Mesendoderm (in vitro differentiated cells): ENCODE measurements around the gene IL2RA.

ENCODE experiments used
- DNase-seq: peaks from one replicate; pipeline ENCODE4 v3.0.0; 2013
- H2AK5ac ChIP-seq: 2 replicates; pipeline ENCODE4 v1.6.1; 2013; ENCODE audit warnings: low read length, inconsistent platforms
- H2BK120ac ChIP-seq: 2 replicates; pipeline ENCODE4 v1.6.1; 2013; ENCODE audit warnings: low read depth, mild to moderate bottlenecking, low read length, moderate library complexity, mixed read lengths
- H2BK15ac ChIP-seq: replicated peaks from 2 replicates; pipeline ENCODE4 v1.6.1; 2013; ENCODE audit warnings: low read depth, mild to moderate bottlenecking, moderate library complexity
- H2BK5ac ChIP-seq: 2 replicates; pipeline ENCODE4 v1.6.1; 2013; ENCODE audit warnings: low read length, inconsistent platforms
- H3K18ac ChIP-seq: 2 replicates; pipeline ENCODE4 v1.6.1; 2013; ENCODE audit warnings: mild to moderate bottlenecking, low read length, mixed read lengths
- H3K23ac ChIP-seq: one replicate; pipeline ENCODE4 v1.6.1; 2013; ENCODE audit warnings: low read length
- H3K27ac ChIP-seq: 2 replicates; pipeline ENCODE4 v1.5.1; 2013; ENCODE audit warnings: low read depth, mild to moderate bottlenecking, inconsistent platforms, low read length, moderate library complexity
- H3K27me3 ChIP-seq: 2 replicates; pipeline ENCODE4 v1.6.1; 2013; ENCODE audit warnings: low read length, control low read depth, mild to moderate bottlenecking, inconsistent platforms; ENCODE audit not compliant: insufficient read depth, poor library complexity
- H3K36me3 ChIP-seq: 2 replicates; pipeline ENCODE4 v1.6.1; 2013; ENCODE audit warnings: low read length, inconsistent platforms; ENCODE audit not compliant: control insufficient read depth, insufficient read depth
- H3K4ac ChIP-seq: one replicate; pipeline ENCODE4 v1.6.1; 2013; ENCODE audit warnings: low read depth, mild to moderate bottlenecking, low read length, moderate library complexity
- H3K4me1 ChIP-seq: 2 replicates; pipeline ENCODE4 v1.6.1; 2013; ENCODE audit warnings: low read depth, low read length, inconsistent platforms; ENCODE audit not compliant: control insufficient read depth
- H3K4me2 ChIP-seq: 2 replicates; pipeline ENCODE4 v1.6.1; 2013; ENCODE audit warnings: low read length
- H3K4me3 ChIP-seq: 2 replicates; pipeline ENCODE4 v1.5.1; 2013; ENCODE audit warnings: mild to moderate bottlenecking, low read length
- H3K56ac ChIP-seq: one replicate; pipeline ENCODE4 v1.6.1; 2013; ENCODE audit warnings: low read length
- H3K79me1 ChIP-seq: 2 replicates; pipeline ENCODE4 v1.6.1; 2013; ENCODE audit warnings: low read length, inconsistent platforms
- H3K79me2 ChIP-seq: 2 replicates; pipeline ENCODE4 v1.6.1; 2013; ENCODE audit warnings: mild to moderate bottlenecking, low read length; ENCODE audit not compliant: control insufficient read depth, insufficient read depth
- H3K9ac ChIP-seq: 2 replicates; pipeline ENCODE4 v1.6.1; 2013; ENCODE audit warnings: low read length, inconsistent platforms
- H4K5ac ChIP-seq: one replicate; pipeline ENCODE4 v1.6.1; 2013; ENCODE audit warnings: low read length
- H4K8ac ChIP-seq: one replicate; pipeline ENCODE4 v1.6.1; 2013; ENCODE audit warnings: low read depth, mild to moderate bottlenecking, control low read depth, low read length, moderate library complexity
- WGBS: extraction: QIAGEN DNeasy Blood & Tissue Kit; methylation state at CpG from one replicate; pipeline ENCODE4 v1.1.7; 2013; ENCODE audit warnings: low lambda C conversion rate, missing lambda C conversion rate; ENCODE audit not compliant: insufficient coverage; ENCODE audit errors: extremely low coverage; 5-methylcytosine and 5-hydroxymethylcytosine counted together

Gene IL2RA

GRCh38 chr10:6079044-6079443 lies 16.9 kb upstream of the IL2RA start:
- Histone ChIP-seq H3K4me1 (peaks cover 2% of the 10 kb centered on the region), H3K79me2 (no peaks in the 10 kb centered on the region), H2BK15ac (no peak overlapping the region), H3K4me3 (no peak overlapping the region), H2BK120ac (no peak overlapping the region), H2BK5ac (no peak overlapping the region), H3K4ac (no peak overlapping the region), H4K8ac (no peak overlapping the region), H3K27me3 (no peaks in the 10 kb centered on the region), H3K18ac (no peak overlapping the region), H3K79me1 (no peaks in the 10 kb centered on the region), H3K36me3 (no peaks in the 10 kb centered on the region), H3K9ac (no peak overlapping the region), H2AK5ac (no peak overlapping the region), H3K4me2 (no peak overlapping the region), H4K5ac (no peak overlapping the region), H3K23ac (no peak overlapping the region), H3K56ac (no peak overlapping the region), H3K27ac (no peak overlapping the region)
- WGBS: no CpG with 5 or more reads among the region's 4 CpGs
- DNase-seq: no peak

- Histone ChIP-seq H2AK5ac (no peak overlapping the region), H3K18ac (no peak overlapping the region), H3K79me2 (no peaks in the 10 kb centered on the region), H3K4me2 (no peak overlapping the region), H2BK120ac (no peak overlapping the region), H3K23ac (no peak overlapping the region), H2BK5ac (no peak overlapping the region), H3K9ac (no peak overlapping the region), H3K56ac (no peak overlapping the region), H3K4me1 (no peaks in the 10 kb centered on the region), H4K5ac (no peak overlapping the region), H3K36me3 (no peaks in the 10 kb centered on the region), H3K4ac (no peak overlapping the region), H3K27me3 (no peaks in the 10 kb centered on the region), H4K8ac (no peak overlapping the region), H2BK15ac (no peak overlapping the region), H3K27ac (no peak overlapping the region), H3K79me1 (no peaks in the 10 kb centered on the region), H3K4me3 (no peak overlapping the region)
- WGBS: no CpG with 5 or more reads among the region's 12 CpGs
- DNase-seq: no peak
These were observed 15.0 kb upstream of the IL2RA start for GRCh38 chr10:6077071-6077675.

- Histone ChIP-seq H3K56ac (no peak overlapping the region), H3K4me2 (no peak overlapping the region), H3K4me1 (no peaks in the 10 kb centered on the region), H3K23ac (no peak overlapping the region), H3K36me3 (no peaks in the 10 kb centered on the region), H3K9ac (no peak overlapping the region), H4K8ac (no peak overlapping the region), H2BK120ac (no peak overlapping the region), H2BK5ac (no peak overlapping the region), H2AK5ac (no peak overlapping the region), H4K5ac (no peak overlapping the region), H2BK15ac (no peak overlapping the region), H3K27me3 (no peaks in the 10 kb centered on the region), H3K79me1 (no peaks in the 10 kb centered on the region), H3K27ac (no peak overlapping the region), H3K18ac (no peak overlapping the region), H3K4ac (no peak overlapping the region), H3K4me3 (no peak overlapping the region), H3K79me2 (no peaks in the 10 kb centered on the region)
- no peak for DNase-seq
- WGBS: no CpG with 5 or more reads among the region's 17 CpGs
These were observed 12.5 kb upstream of the IL2RA start for GRCh38 chr10:6074489-6075301.

GRCh38 chr10:6072215-6072934 lies 10.2 kb upstream of the IL2RA start:
- H3K18ac ChIP-seq: no peak overlapping the region
- H3K4me2 ChIP-seq: no peak overlapping the region
- H2BK5ac ChIP-seq: no peak overlapping the region
- H3K79me1 ChIP-seq: no peaks in the 10 kb centered on the region
- no peak overlapping the region for H3K27ac ChIP-seq
- no peak overlapping the region for H4K5ac ChIP-seq
- no CpG with 5 or more reads among the region's 13 CpGs for WGBS
- H3K79me2 ChIP-seq: no peaks in the 10 kb centered on the region
- H3K56ac ChIP-seq: no peak overlapping the region
- H4K8ac ChIP-seq: no peak overlapping the region
- no peaks in the 10 kb centered on the region for H3K4me1 ChIP-seq
- no peak overlapping the region for H3K9ac ChIP-seq
- H3K23ac ChIP-seq: no peak overlapping the region
- H2AK5ac ChIP-seq: no peak overlapping the region
- no peaks in the 10 kb centered on the region for H3K27me3 ChIP-seq
- no peak overlapping the region for H3K4ac ChIP-seq
- no peak for DNase-seq
- H3K4me3 ChIP-seq: no peak overlapping the region
- no peaks in the 10 kb centered on the region for H3K36me3 ChIP-seq
- H2BK120ac ChIP-seq: no peak overlapping the region
- H2BK15ac ChIP-seq: no peak overlapping the region

- Histone ChIP-seq H3K4me1 (no peaks in the 10 kb centered on the region), H3K4ac (no peak overlapping the region), H3K9ac (no peak overlapping the region), H2BK120ac (no peak overlapping the region), H3K4me3 (no peak overlapping the region), H3K23ac (no peak overlapping the region), H3K4me2 (no peak overlapping the region), H4K5ac (no peak overlapping the region), H3K56ac (no peak overlapping the region), H3K79me1 (no peaks in the 10 kb centered on the region), H3K79me2 (no peaks in the 10 kb centered on the region), H4K8ac (no peak overlapping the region), H2AK5ac (no peak overlapping the region), H2BK15ac (no peak overlapping the region), H2BK5ac (no peak overlapping the region), H3K18ac (no peak overlapping the region), H3K27me3 (no peaks in the 10 kb centered on the region), H3K36me3 (no peaks in the 10 kb centered on the region), H3K27ac (no peak overlapping the region)
- DNase-seq: no peak
- WGBS: no CpG with 5 or more reads among the region's 10 CpGs
These were observed 9.3 kb upstream of the IL2RA start for GRCh38 chr10:6071181-6072175.
